ENCODE measurements around the gene TMEM126B. TPM values are rescaled to one million over a fixed set of nuclear protein-coding genes. Genes with fewer than 3 reads are reported as not detected.

Gene TMEM126B
- total RNA-seq, 4 donors from 2014 or later = 29.9 to 48.3 (median 42.6) TPM

DNA sequence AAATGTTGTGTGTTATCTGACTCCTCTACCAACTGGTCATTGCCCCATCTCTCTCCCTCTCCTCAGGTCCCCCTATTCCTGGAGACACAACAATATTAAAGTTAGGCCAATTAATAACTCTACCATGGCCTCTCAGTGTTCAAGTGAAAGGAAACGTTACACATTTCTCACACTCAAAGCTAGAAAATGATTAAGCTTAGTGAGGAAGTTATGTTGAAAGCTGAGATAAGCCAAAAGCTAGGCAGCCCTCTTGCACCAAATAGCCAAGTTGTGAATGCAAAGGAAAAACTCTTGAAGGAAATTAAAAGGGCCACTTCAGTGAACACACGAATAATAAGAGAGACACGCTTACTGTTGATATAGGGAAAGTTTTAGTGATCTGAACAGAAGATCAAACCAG, 8.1 kb upstream of the TMEM126B start:
- DNase-seq = no peak
- Histone ChIP-seq H3K4me1 (no peaks in the 10 kb centered on the region), H3K9me3 (no peaks in the 10 kb centered on the region), H3K27me3 (no peaks in the 10 kb centered on the region), H3K4me3 (no peak overlapping the region), H3K27ac (no peak overlapping the region), H3K36me3 (no peaks in the 10 kb centered on the region)
- intact Hi-C loops (cut with DNase I; ENCODE audit: low total_unique reads) (no loop called here), in situ Hi-C loops (cut with MboI; ENCODE audit: low pct_ligation_motif_present in 1 of 4, low pct_unique_long_range_greater_than_20kb in 1 of 4, low sequenced_read_pairs in 3 of 4) (loop anchor here in 1 of 4 donors (25.0 kb wide), 1 partner anchor 217 kb away; no protein-coding TSS in a partner anchor)
- 61 to 72% methylated on average over 3 of the region's 3 CpGs for WGBS, 2 donors (ENCODE audit: low coverage in 1 of 2)
- TF ChIP-seq POLR2AphosphoS5 (IDR thresholded peaks at IDR 0.05) = no peak
- TF ChIP-seq, protein P1, sequence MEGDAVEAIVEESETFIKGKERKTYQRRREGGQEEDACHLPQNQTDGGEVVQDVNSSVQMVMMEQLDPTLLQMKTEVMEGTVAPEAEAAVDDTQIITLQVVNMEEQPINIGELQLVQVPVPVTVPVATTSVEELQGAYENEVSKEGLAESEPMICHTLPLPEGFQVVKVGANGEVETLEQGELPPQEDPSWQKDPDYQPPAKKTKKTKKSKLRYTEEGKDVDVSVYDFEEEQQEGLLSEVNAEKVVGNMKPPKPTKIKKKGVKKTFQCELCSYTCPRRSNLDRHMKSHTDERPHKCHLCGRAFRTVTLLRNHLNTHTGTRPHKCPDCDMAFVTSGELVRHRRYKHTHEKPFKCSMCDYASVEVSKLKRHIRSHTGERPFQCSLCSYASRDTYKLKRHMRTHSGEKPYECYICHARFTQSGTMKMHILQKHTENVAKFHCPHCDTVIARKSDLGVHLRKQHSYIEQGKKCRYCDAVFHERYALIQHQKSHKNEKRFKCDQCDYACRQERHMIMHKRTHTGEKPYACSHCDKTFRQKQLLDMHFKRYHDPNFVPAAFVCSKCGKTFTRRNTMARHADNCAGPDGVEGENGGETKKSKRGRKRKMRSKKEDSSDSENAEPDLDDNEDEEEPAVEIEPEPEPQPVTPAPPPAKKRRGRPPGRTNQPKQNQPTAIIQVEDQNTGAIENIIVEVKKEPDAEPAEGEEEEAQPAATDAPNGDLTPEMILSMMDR (IDR thresholded peaks at IDR 0.05) = no peak
- TF ChIP-seq EP300 (IDR thresholded peaks at IDR 0.05; ENCODE audit: low read depth) = no peak
- no peak for TF ChIP-seq POLR2A (IDR thresholded peaks at IDR 0.05)

DNA sequence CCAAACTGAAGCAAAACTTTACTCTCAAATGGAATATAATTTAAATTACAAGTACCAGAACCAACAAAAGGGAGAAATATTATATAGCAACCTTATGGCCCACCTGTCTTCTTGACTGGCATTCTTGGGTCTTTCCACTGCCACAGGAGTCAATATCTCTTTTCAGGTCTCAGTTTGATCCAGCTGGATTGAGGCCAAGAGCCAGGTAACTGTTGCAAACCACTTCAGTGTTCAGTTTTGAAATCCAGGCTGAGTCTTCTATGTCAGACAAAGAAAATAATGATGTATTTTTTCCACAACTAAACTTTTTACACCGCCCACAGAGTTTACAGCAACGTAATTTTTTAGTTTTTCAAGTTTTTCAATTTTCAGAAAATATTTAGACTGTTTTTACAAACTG, 1.9 kb upstream of the TMEM126B start:
- Histone ChIP-seq H3K9me3 (no peaks in the 10 kb centered on the region), H3K27ac (peak overlapping the region; percentile 91 to 96 (median 94)), H3K4me1 (peaks cover 8 to 29% (median 10%) of the 10 kb centered on the region in 4 donors), H3K27me3 (no peaks in the 10 kb centered on the region), H3K36me3 (peaks cover 0 to 10% (median 0%) of the 10 kb centered on the region in 4 donors), H3K4me3 (peak overlapping the region in 1 of 4 donors; percentile 87)
- in situ Hi-C loops (cut with MboI; ENCODE audit: low pct_ligation_motif_present in 1 of 4, low pct_unique_long_range_greater_than_20kb in 1 of 4, low sequenced_read_pairs in 3 of 4) = no loop called here
- intact Hi-C loops (cut with DNase I; ENCODE audit: low total_unique reads) = loop anchor here (5.0 kb wide), 1 partner anchor 36 kb away; no protein-coding TSS in a partner anchor
- TF ChIP-seq EP300 (IDR thresholded peaks at IDR 0.05; ENCODE audit: low read depth) (no peak), POLR2A (IDR thresholded peaks at IDR 0.05) (no peak), POLR2AphosphoS5 (IDR thresholded peaks at IDR 0.05) (no peak)
- TF ChIP-seq, protein P1 (IDR thresholded peaks at IDR 0.05) = no peak
- WGBS, 2 donors (ENCODE audit: low coverage in 1 of 2) = 46 to 56% methylated on average over 2 of the region's 2 CpGs
- no peak for DNase-seq

DNA sequence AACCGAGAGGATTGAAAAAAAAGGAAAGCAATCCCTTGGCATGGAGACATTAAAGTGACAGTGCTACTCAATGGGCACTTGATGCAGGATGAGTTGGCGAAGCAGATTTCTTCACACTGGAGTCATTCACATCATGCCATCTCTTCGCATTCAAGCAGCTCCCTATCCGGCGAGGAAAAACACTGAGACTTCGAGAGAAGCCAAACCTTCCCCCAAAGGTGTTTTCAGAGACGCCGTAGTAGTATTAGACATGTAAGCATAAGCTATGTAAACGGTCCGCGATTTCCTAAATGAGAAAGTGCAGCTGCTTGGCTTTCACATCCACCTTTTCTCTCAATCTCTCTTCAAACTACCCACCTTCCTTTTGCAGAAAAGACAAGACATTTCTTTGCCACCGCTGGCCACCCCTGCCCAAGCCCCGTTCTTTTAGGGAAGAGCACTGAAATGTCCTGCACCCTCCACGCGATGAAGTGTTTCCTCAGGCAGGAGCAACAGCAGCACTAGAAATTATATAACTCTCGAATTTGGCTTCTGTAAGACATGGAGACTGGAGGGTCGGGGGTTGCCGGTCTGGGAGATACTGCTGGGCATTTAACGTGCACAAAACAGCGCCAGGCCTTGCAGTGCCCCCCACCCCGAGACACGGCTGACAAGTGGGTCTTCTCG, 928 bp upstream of the TMEM126B start, which contains the start of gene DLG2:
DLG2 (minus strand) TSS at position 13 of the 666 bp plus-strand sequence.
- no peak for TF ChIP-seq EP300 (IDR thresholded peaks at IDR 0.05; ENCODE audit: low read depth)
- TF ChIP-seq, protein P1 (IDR thresholded peaks at IDR 0.05) = no peak
- peak in 2 of 3 donors; percentile 16 to 48 for TF ChIP-seq POLR2AphosphoS5 (IDR thresholded peaks at IDR 0.05)
- Histone ChIP-seq H3K27me3 (no peaks in the 10 kb centered on the region), H3K9me3 (no peaks in the 10 kb centered on the region), H3K27ac (peak within 1 kb of the TSS; percentile 91 to 96 (median 94)), H3K36me3 (peaks cover 0 to 10% (median 0%) of the 10 kb centered on the region in 4 donors), H3K4me3 (peak within 1 kb of the TSS; percentile 51 to 87 (median 55)), H3K4me1 (peaks cover 8 to 29% (median 10%) of the 10 kb centered on the region in 4 donors)
- 1% methylated on average over 14 to 23 of the region's 23 CpGs for WGBS, 2 donors (ENCODE audit: low coverage in 1 of 2)
- in situ Hi-C loops (cut with MboI; ENCODE audit: low pct_ligation_motif_present in 1 of 4, low pct_unique_long_range_greater_than_20kb in 1 of 4, low sequenced_read_pairs in 3 of 4) = no loop called here
- intact Hi-C loops (cut with DNase I; ENCODE audit: low total_unique reads) = loop anchor here (5.0 kb wide), 1 partner anchor 35 kb away; no protein-coding TSS in a partner anchor
- no peak for DNase-seq

DNA sequence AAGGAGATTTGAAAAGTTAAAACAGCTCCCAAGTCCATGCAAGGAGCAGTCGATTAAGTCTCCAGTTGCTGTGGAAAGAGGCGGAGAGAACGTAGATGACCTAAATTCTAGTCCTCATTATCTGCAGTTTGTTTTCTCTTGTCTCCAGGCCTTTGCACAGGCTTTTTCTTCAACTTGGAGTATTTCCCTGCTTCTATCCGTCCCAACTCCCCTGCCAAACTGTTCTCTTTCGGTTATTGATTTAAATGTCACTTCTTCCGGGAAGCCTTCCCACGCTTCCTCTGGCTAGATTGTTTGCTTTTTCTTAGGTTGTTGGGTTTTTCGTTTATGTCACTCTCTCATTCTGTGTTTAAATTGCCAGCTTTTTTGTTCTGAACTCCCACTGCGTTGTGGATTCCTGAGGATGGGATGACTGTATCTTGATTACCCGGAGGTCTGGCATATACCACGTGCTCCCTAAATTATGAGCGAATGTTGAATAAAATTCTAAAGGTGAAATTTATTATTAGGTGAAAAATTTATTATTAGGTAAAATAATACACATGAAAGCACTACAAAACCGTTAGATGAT, 463 bp downstream of the TMEM126B start:
- in situ Hi-C loops (cut with MboI; ENCODE audit: low pct_ligation_motif_present in 1 of 4, low pct_unique_long_range_greater_than_20kb in 1 of 4, low sequenced_read_pairs in 3 of 4) = no loop called here
- Histone ChIP-seq H3K27me3 (no peaks in the 10 kb centered on the region), H3K36me3 (peaks cover 0 to 10% (median 0%) of the 10 kb centered on the region in 4 donors), H3K27ac (peak overlapping the region; percentile 91 to 96 (median 94)), H3K4me3 (peak overlapping the region; percentile 31 to 87 (median 53)), H3K4me1 (peaks cover 8 to 29% (median 10%) of the 10 kb centered on the region in 4 donors), H3K9me3 (no peaks in the 10 kb centered on the region)
- DNase-seq = no peak
- intact Hi-C loops (cut with DNase I; ENCODE audit: low total_unique reads) = loop anchor here (5.0 kb wide), 1 partner anchor 33 kb away; no protein-coding TSS in a partner anchor
- WGBS, 2 donors (ENCODE audit: low coverage in 1 of 2) = 1% methylated on average over 13 of the region's 13 CpGs
- TF ChIP-seq POLR2A (IDR thresholded peaks at IDR 0.05) (no peak), EP300 (IDR thresholded peaks at IDR 0.05; ENCODE audit: low read depth) (no peak), POLR2AphosphoS5 (IDR thresholded peaks at IDR 0.05) (no peak)
- TF ChIP-seq, protein P1 (IDR thresholded peaks at IDR 0.05) = no peak

All from transverse colon (tissue), 4 donors.